Activated CD8-positive, alpha-beta T cell treated with anti-CD3 and anti-CD28 coated beads for 36 hours (primary cell): ENCODE measurements around the gene TMEM141. TPM values are rescaled to one million over a fixed set of nuclear protein-coding genes. Genes with fewer than 3 reads are reported as not detected.
"Not testable (repeated sequence)": the region's sequence is repeated elsewhere in the genome, so short reads cannot be mapped to it uniquely, and the experiment has no call there.

Experiments
- ATAC-seq: fragments of 200-7000 bp; cut with Tn5 transposase; one replicate; pipeline ENCODE4 v1.10.0; 2021; ENCODE audit warnings: mild to moderate bottlenecking, moderate library complexity
- CTCF ChIA-PET: fragments of 350-600 bp; sonication (Branson Sonifier 250); formaldehyde crosslinking; loops from one replicate; lab custom pipeline; 2021; ENCODE audit warnings: antibody characterized with exemption; lab: Charles Lee
- POLR2A ChIA-PET: fragments of 350-600 bp; sonication (Branson Sonifier 250); formaldehyde crosslinking; loops from one replicate; lab custom pipeline; 2021; ENCODE audit warnings: antibody characterized with exemption; lab: Charles Lee
- DNase-seq: peaks from one replicate; pipeline ENCODE4 v3.0.0-alpha.2; 2020
- H3K27ac Mint-ChIP-seq: one replicate; pipeline ENCODE4 v1.8.0; 2021; ENCODE audit warnings: mild to moderate bottlenecking, mixed read lengths
- H3K27me3 Mint-ChIP-seq: one replicate; pipeline ENCODE4 v1.8.0; 2021; ENCODE audit warnings: mixed read lengths
- H3K36me3 Mint-ChIP-seq: one replicate; pipeline ENCODE4 v1.8.0; 2021; ENCODE audit warnings: low read depth, mixed read lengths
- H3K4me1 Mint-ChIP-seq: one replicate; pipeline ENCODE4 v1.8.0; 2021; ENCODE audit warnings: low read depth, mixed read lengths
- H3K4me3 Mint-ChIP-seq: one replicate; pipeline ENCODE4 v1.8.0; 2021; ENCODE audit warnings: mild to moderate bottlenecking, moderate library complexity, mixed read lengths
- H3K9me3 Mint-ChIP-seq: one replicate; pipeline ENCODE4 v1.8.0; 2021; ENCODE audit warnings: mixed read lengths
- intact Hi-C: fragments of 100-400 bp; cut with micrococcal nuclease; formaldehyde crosslinking; loops from one replicate; pipeline ENCODE4 v1.10.0; 2022
- total RNA-seq, 2 experiments: library from RNA; stranded (reverse); gene quantifications; one replicate each; pipeline ENCODE4 v1.2.3, GENCODE V29; 2021
- TF ChIP-seq, protein P1 (sequence below): fragments of 200-600 bp; IDR thresholded peaks from one replicate; pipeline ENCODE4 v1.8.0; 2022; ENCODE audit warnings: antibody characterized with exemption, mild to moderate bottlenecking

TMEM141 gene
- total RNA-seq, 2 experiments from 2014 or later, result 50.6 to 51.1 TPM

DNA sequence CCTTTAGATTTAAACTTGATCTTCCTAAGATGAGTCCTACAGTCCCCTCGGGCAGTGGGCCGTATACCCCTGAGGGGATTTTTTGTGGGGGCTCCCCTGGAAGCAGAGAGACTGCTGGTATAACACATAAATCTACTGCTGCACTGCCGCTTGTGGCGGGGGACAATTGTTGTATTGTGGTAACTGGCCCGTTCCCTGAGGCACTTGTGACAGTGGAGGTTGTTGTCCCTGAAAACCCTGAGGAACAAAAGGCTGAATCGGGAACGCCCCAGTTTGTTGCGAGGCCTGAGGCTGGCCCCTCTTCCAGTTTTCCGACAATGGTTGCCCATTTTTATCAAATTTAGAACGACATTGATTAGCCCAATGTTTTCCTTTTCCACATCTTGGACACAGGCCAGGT, 4.7 kb upstream of the TMEM141 start:
- POLR2A ChIA-PET, result interaction anchor here (0.8 kb wide), 1 partner anchor 27 kb away, joined by 3 read pairs; no protein-coding TSS in a partner anchor
- Mint-ChIP-seq H3K27me3 (peaks cover 10% of the 10 kb centered on the region), H3K4me3 (no peak overlapping the region), H3K4me1 (peaks cover 20% of the 10 kb centered on the region), H3K9me3 (no peaks in the 10 kb centered on the region), H3K36me3 (no peaks in the 10 kb centered on the region), H3K27ac (no peak overlapping the region)
- no peak for ATAC-seq
- CTCF ChIA-PET, result interaction anchor here (0.7 to 3.2 kb wide), 9 partner anchors 9 to 282 kb away, joined by 3 to 28 read pairs (median 4); partner anchors contain the start of gene RABL6
- intact Hi-C loops, result loop anchor here (5.0 kb wide), 2 partner anchors 56 to 251 kb away; partner anchors contain the start of gene AJM1
- TF ChIP-seq, protein P1, sequence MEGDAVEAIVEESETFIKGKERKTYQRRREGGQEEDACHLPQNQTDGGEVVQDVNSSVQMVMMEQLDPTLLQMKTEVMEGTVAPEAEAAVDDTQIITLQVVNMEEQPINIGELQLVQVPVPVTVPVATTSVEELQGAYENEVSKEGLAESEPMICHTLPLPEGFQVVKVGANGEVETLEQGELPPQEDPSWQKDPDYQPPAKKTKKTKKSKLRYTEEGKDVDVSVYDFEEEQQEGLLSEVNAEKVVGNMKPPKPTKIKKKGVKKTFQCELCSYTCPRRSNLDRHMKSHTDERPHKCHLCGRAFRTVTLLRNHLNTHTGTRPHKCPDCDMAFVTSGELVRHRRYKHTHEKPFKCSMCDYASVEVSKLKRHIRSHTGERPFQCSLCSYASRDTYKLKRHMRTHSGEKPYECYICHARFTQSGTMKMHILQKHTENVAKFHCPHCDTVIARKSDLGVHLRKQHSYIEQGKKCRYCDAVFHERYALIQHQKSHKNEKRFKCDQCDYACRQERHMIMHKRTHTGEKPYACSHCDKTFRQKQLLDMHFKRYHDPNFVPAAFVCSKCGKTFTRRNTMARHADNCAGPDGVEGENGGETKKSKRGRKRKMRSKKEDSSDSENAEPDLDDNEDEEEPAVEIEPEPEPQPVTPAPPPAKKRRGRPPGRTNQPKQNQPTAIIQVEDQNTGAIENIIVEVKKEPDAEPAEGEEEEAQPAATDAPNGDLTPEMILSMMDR, result no peak
- no peak for DNase-seq

DNA sequence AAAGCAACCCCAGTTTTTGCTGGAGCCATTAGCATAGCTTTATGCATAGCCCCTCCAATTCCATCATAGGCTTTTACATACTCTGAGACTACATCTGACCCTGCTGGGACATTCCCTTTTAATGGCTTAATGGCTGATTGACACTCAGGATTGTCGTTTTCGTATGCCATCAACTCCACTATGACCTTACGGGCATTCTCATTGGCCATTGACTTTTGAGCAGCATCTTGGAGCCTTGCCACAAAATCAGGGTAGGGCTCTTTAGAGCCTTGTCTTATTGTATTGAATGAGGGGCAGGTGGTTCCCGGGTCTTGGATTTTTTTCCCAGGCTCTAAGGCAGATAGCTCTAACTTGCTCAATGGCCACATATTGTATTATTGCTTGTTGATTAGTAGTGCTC, 4.2 kb upstream of the TMEM141 start:
- ChIA-PET CTCF (interaction anchor here (0.7 to 3.2 kb wide), 11 partner anchors 9 to 281 kb away, joined by 3 to 28 read pairs (median 4); partner anchors contain the start of gene RABL6), POLR2A (interaction anchor here (0.8 to 1.3 kb wide), 2 partner anchors 27 to 51 kb away, joined by 3 read pairs; no protein-coding TSS in a partner anchor)
- H3K4me1 Mint-ChIP-seq, result peaks cover 22% of the 10 kb centered on the region
- H3K9me3 Mint-ChIP-seq, H3K36me3 Mint-ChIP-seq, ATAC-seq, H3K27ac Mint-ChIP-seq, DNase-seq, H3K4me3 Mint-ChIP-seq: not testable (repeated sequence)
- peaks cover 10% of the 10 kb centered on the region for H3K27me3 Mint-ChIP-seq
- intact Hi-C loops, result loop anchor here (5.0 kb wide), 2 partner anchors 55 to 250 kb away; partner anchors contain the start of gene AJM1

DNA sequence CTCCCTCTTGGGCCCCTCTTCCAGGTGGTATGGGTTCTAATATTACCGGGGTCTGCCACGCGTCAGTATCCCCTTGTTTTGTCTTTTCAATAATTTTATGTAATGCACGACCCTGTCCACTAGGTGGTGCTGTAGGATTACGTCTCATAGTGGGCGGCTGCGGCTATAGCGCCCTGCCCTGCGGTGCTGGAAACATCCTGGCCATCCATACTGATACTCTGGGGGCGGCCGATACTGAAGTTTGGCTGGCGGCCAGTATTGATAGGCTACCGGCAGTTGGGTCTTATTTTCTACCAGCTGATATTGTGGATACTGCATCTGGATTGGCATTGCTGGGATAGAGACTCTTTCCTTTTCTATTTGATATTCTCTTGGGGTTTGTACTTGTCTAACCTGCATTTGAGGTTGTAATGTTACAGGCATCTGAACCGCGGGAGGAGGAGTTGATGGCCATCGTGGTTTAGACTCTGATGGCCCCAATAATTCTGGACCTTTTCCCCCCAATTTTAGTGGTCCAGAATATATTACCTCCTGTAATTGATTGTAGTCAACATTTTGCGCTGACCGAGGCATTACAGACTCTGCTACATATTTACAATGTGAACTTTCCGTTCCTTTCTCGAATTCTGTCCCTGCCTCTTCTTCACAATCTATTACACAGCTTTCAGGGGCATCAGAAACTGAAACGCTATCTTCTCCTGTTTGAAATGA, 3.3 kb upstream of the TMEM141 start:
- intact Hi-C loops, result loop anchor here (5.0 kb wide), 2 partner anchors 54 to 249 kb away; partner anchors contain the start of gene AJM1
- ChIA-PET POLR2A (interaction anchor here (1.2 to 1.3 kb wide), 2 partner anchors 51 to 60 kb away, joined by 3 read pairs; no protein-coding TSS in a partner anchor), CTCF (interaction anchor here (0.8 to 3.2 kb wide), 16 partner anchors 10 to 312 kb away, joined by 3 to 28 read pairs (median 4); partner anchors contain the start of genes AJM1 and RABL6)
- Mint-ChIP-seq H3K36me3 (peaks cover 1% of the 10 kb centered on the region), H3K27ac (no peak overlapping the region), H3K4me1 (peaks cover 26% of the 10 kb centered on the region), H3K27me3 (peaks cover 10% of the 10 kb centered on the region), H3K4me3 (no peak overlapping the region), H3K9me3 (no peaks in the 10 kb centered on the region)
- DNase-seq (peak; percentile 86), ATAC-seq (no peak)
- TF ChIP-seq, protein P1, result peak; percentile 91

DNA sequence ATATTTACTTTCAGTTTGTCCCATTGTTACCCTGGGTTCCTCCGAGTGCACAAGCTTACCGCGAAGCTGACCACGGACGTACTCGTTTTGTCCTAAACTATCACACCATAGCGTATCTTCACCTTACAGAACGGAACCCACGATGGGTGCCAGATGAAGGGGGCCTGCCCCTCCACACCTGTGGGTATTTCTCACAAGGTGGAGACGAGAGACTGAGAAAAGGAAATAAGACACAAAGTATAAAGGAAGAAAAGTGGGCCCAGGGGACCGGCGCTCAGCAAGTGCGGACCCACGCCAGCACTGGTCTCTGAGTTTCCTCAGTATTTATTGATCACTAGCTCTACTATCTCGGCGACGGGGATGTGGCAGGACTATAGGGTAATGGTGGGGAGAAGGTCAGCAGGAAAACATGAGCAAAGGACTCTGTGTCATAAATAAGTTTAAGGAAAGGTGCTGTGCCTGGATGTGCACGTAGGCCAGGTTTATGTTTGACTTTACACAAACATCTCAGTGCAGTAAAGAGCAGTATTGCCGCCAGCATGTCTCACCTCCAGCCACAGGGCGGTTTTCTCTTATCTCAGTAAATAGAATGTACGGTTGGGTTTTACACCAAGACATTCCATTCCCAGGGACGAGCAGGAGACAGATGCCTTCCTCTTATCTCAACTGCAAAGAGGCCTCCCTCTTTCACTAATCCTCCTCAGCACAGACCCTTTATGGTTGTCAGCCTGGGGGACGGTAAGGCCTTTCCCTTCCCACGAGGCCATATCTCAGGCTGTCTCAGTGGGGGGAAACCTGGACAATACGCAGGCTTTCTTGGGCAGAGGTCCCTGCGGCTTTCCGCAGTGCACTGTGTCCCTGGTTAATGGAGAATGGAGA, 2.3 kb upstream of the TMEM141 start:
- H3K4me1 Mint-ChIP-seq, result peaks cover 29% of the 10 kb centered on the region
- H3K9me3 Mint-ChIP-seq, ATAC-seq, H3K36me3 Mint-ChIP-seq, DNase-seq, H3K4me3 Mint-ChIP-seq, H3K27ac Mint-ChIP-seq: not testable (repeated sequence)
- intact Hi-C loops, result loop anchor here (5.0 kb wide), 2 partner anchors 53 to 248 kb away; partner anchors contain the start of gene AJM1
- POLR2A ChIA-PET, result interaction anchor here (1.2 kb wide), 1 partner anchor 61 kb away, joined by 3 read pairs; no protein-coding TSS in a partner anchor
- peaks cover 10% of the 10 kb centered on the region for H3K27me3 Mint-ChIP-seq
- CTCF ChIA-PET, result interaction anchor here (0.7 to 3.2 kb wide), 13 partner anchors 11 to 311 kb away, joined by 3 to 28 read pairs (median 4); partner anchors contain the start of gene AJM1

DNA sequence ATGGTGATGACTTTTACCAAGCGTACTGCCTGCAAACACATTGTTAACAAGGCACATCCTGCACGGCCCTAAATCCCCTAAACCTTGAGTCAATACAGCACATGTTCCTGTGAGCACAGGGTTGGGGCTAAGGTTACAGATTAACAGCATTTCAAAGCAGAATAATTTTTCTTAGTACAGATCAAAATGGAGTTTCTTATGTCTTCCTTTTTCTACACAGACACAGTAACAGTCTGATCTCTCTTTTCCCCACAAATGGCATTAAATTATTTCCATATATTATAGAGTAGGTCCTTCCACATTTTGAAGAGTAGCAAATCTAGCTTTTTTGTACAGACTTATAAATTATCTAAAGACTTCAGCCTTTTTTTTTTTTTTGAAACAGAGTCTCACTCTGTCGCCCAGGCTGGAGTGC, 1.6 kb upstream of the TMEM141 start:
- Mint-ChIP-seq H3K4me3 (no peak overlapping the region), H3K36me3 (peaks cover 2% of the 10 kb centered on the region), H3K27ac (no peak overlapping the region), H3K27me3 (peaks cover 10% of the 10 kb centered on the region), H3K4me1 (peaks cover 26% of the 10 kb centered on the region), H3K9me3 (no peaks in the 10 kb centered on the region)
- DNase-seq (no peak), ATAC-seq (no peak)
- ChIA-PET CTCF (interaction anchor here (1.3 to 3.3 kb wide), 2 partner anchors 53 to 275 kb away, joined by 3 to 12 read pairs; partner anchors contain the start of gene AJM1), POLR2A (no interaction called here)
- intact Hi-C loops, result loop anchor here (5.0 kb wide), 2 partner anchors 53 to 248 kb away; partner anchors contain the start of gene AJM1
- TF ChIP-seq, protein P1, result no peak
